Dedifferentiated amniotic fluid mesenchymal stem cell (primary cell): ENCODE results near the gene CCDC12.
A peak's percentile ranks its signal among the peaks of the same experiment; 100 is the strongest.

ENCODE experiments used
- DNase-seq: peaks from one replicate; pipeline ENCODE4 v3.0.0-alpha.2; 2016; ENCODE audit errors: extremely low spot score

CCDC12 gene

DNA sequence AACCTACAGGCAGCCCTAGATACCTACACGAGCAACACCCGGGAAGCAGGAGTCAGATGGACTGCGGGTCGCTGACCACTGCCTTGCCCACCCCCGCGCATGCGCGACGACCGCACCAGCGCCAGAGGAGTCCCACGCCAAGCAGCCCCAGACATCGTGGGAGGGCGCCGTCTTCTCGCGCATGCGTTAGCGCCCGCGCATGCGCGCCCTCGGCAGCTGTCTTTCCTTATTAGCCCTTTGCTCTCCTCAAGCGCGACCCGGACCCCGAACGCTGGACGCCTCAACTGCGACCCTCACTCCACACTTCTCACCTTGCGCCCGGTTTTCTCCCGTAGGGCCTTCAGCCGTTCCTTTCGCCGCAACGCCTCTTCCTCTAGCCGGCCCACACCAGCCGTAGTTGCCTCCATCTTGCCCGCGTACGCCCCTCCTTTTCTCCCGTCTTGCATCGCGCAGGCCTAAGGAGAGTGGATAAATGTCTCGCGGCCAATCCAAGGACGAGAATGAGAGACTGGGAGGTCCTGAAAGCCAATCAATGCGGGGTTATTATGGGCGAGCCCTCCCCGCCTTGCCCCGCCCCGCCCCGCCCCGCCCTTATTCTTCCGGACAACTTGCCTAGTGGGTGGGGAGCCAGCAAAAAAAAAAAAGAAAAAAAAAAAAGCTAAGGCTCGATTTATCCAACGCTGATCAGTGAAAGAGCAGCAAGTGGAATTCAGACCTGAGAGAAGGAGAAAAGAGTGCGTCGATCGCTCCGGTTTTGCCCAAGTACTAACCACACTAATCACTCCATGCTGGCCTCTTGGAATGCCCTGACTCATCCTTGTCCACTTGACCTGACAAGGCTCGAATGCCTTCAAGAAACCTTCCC lies at the start of gene CCDC12:
Gene CCDC12 (minus strand): TSS at position 420 of the 865 bp plus-strand sequence. CDS start 13 bp downstream, at position 407.
- DNase-seq: peak; percentile 100

DNA sequence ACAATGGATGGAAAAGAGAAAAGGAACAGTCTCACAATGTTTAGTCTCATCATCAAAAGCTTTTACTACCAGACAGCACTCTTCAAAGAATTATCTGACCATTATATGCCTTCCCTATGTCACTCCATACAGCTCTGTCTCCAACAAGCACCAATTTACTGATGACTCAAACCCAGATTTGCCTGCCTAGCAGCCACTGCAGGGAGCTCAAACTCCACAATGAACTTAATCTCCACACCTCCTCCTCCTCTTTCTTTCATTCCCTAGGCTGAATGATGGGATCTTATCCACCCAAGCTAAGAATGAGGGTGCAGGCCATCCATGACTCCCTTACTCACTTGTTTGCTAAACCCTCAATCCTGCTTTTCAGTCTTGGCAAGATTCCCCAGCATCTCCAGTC lies 48.4 kb upstream of the CCDC12 start:
- no peak for DNase-seq

DNA sequence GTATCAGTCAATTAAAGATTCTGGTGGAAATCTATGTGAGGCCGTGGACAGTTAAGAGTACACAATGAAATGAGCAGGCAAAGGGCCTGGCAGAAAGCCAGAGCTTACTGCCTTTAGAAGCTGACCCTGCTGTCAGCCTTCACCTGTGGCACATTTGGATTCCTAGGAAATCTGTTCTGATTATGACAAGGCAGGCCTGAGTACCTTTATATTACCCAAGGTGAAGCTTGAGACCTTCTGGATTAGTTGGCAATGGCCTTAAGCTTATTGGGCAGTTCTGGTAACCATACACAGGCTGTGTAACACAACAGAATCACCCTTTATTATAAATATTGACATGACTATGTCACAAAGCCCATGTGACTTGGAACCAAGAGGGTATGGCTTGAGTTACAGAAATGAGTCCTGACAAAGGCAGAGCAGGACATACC lies 46.1 kb upstream of the CCDC12 start:
- DNase-seq: no peak

DNA sequence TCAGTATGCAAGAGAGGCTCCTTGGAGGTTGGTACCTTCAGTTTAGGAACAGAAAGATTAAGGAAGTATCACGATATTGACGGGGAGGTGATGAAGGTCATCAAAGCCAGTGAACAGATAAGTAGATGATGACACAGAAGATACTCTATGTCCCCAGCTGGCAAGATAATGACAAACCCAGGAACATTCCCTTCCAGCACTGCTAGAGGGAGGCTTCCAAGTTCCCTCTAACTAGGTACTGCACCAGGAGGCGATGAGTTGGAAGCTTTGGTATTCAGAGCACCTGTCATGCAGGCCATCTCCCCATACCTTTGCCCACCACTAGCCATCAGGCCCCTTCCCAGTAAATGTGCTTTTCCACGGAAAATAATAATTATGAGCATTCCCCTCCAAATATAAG lies 43.8 kb upstream of the CCDC12 start:
- no peak for DNase-seq

DNA sequence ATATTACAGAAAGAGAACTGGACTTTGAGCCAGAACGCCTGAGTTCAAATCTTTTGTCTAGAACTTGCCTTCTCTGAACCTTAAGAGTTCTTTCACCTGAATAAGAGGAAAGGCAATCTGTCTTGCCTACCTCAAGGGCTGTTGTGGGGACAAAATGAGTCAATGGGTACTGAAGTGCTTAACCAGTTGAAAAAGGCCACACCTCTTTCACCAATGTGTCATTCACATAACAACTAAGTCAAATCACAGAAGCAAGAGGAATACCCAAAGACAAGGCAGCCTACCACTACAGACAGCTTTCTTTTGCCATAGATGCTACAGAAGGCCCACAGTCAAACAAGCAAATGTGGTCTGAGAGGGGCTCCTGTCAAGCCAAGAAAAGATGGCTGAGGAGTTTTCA lies 42.7 kb upstream of the CCDC12 start:
- no peak for DNase-seq

DNA sequence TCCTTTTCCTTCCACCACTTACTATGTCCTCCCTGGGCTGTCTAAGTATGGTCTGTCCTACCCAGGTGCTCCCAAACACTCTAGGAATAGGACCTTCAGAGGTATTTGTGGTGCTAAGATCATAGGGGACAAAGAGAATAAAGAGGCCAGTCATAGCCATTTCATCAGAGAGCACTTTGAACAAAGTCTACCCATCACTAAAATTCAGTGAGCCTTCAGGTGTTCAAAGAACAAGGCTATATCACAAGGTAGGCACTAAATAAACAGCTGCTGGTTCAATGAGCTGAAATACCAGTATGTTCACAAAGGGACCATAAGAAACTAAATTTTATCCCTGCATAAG lies 41.7 kb upstream of the CCDC12 start:
- DNase-seq: no peak

DNA sequence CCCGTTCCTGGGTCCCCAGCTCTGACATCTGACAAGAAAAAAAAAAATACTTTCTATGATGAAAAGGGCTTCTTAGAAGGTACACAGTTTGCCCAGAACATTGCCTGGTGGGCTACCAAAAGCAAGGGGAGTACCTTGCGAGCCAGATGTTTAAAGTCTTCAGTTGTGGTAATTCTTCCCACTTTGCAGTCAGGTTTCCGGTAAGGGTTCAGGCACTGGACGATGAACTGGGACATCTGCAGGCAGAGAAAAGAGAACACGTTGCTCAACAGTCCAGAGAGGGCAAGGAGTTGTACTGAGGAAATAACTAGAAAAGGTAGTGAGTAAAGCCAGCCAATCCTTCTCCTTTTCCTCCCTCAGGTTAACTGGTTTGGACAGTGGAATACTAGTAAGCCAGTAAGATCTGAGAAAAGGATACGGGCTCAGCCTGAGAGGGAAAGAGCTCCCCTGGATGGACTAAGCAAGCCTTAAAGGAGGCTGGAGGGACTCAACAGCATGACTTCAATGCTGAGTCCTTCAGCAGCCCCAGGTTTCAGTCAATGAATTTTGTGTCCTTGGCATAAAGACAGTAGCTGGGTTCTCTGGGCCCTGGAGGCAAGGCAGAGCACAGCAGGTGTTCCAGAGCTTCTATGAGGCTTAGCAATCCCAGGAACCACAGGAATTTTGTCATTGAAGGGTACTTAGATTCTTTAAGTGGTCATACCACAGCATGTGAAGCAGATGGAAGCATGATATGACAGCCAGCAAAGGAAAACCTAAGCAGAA lies 41.1 kb upstream of the CCDC12 start:
- no peak for DNase-seq

DNA sequence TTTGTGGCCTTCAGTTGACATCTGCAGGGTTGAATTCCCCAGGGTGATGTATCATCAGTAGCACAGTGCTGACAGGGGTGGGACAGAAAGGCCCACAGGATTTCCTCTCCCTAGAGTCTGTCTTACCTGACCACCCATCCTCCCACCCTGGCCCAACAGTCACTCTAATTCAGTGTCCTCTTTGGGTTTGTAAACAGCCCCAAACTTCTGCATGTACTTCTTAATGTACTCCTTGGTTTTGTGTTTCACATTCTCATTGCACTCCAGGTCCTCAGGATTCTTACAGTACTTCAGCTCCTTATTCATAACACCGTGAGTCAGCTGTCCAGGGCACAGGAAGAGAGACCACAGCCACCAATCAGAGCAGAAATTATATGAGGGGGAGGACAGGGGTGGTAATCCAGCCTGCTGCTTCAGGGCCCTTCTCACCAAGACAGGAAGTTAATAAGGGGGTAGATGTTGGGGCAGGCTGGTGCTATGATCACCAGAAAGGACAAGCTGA lies 40.4 kb upstream of the CCDC12 start:
- DNase-seq: peak; percentile 18

DNA sequence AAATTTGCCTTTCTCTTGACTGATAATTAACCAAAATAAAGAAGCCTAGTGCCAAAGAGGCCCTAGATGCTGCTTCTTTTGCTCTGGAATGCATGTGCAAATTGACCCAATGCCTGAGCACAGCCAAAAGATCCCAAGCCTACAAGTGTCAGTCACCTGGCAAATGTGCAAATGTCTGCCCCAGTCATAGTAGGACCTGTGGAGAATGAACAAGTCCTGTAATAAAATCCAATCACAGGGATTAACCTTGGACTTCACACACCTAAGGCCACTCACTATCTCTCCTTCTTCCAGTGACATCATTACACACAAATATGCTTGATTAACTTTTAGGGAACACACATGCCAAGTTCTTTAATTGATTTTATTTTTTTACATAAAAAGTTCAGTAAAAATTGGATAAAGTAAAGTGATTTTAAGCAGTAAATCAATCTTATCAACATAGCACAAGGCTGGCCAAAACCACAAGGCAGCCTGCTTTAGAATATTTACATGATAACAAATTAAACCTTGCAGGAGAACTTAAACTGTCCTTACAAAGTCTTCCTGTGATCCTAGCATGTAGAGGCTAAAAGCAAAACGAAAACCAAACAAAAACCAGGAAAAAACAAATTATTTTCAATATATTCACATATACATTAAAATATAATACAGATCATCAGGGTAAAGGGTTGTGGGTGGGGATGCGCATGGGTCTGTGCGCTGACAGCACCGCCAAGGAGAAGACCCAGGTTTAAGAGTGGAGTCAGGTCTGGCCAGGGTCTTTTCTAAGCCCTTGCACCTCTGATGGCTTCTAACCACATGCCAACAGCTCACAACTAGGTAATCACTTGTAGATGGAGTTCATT lies 39.8 kb upstream of the CCDC12 start:
- DNase-seq: no peak

DNA sequence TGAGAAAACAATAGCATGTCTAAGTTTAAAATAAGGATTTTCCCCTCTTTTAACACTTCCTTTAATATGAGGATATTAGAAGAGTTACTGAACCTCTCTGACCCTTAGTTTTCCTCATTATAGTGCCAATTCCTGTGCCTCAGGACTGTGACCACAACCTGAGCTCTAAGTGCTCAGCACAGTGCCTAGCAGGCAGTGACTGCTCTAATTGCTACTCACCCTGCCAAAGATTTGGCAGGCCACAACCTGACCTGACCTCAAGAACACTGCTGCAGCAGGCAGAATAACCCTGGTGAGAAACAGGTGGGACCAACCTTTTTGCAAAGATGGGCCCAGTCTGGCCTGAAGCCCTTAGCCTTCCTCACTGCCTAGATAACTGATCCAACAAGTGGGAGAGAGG lies 38.6 kb upstream of the CCDC12 start:
- DNase-seq: no peak

DNA sequence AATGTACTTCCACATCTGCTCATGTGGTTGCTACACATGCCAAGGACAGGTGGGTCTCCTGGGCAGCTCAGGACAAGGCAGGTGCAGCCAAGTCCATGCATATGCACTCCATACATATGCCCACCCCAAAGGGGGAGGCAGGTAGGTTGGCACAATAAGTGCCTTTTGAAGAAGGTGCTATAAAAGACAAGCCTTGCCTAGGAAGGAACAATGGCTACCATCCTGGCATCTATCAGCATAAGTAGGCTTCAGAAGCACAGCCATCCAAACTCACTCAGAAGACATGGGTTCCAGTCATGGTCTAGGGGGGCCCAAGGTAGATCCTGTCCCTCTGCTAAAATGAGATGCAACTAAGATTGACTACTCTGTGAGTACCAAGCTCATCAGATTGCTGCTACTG lies 37.5 kb upstream of the CCDC12 start:
- no peak for DNase-seq

DNA sequence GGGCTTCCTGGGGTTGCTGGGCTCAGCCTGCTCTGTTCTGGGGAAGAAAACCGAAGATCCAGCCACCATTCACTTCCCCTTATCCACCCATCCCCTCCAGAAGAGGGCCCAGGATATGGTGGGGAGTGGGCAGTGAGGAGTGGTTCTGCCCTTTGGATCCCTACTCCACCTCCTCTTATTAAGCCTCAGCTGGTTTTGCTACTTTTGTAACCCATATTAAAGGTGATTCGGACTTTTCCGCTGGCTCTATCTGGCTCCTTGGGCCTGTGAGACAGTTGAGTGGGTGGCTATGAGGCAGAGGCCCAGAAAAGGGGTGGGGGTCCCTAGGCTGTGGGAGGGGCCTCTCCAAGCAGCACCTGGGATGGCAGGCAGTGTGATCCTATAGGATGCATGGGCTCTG lies 36.7 kb upstream of the CCDC12 start:
- DNase-seq: no peak

DNA sequence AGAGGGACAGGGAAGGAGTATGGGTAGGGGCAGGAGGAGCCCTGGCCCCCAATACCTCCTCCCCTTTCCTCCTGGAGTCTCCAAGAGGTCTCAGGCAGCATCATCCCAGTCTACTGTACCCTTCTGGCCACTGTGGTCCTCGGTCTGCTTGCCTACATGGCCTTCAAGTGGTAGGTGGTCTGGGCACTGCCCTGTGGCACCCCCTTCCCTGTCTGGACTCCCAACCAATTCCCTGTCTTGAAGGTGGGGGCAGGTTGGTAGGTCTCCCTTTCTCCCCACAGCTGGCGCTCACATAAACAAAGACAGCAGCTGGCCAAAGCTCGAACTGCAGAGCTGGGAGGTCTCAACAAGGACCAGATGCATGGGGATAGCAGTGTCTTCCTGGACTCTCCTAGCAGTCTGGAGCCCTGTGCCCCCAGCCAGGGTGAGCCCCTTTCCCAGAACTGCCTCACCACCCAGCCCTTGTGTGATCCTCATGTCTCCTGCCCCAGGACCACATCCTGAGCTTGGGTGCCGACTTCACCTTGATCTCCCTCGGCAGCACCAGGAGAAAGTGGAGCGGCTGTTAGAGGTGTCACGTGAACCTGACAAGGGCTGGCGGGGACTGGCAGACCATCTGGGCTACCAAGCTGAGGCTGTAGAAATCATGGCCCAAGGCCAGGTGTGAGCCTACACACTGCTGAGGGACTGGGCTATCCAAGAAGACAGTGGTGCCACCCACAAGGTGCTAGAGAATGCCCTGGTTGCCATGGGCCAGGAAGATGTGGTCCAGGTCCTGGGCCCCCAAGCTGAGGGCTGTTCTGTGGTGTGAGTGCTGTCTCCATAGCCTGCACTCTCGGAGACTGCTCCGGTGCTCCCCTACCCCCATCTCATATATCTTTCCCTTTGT lies 36.0 kb upstream of the CCDC12 start:
- DNase-seq: no peak

DNA sequence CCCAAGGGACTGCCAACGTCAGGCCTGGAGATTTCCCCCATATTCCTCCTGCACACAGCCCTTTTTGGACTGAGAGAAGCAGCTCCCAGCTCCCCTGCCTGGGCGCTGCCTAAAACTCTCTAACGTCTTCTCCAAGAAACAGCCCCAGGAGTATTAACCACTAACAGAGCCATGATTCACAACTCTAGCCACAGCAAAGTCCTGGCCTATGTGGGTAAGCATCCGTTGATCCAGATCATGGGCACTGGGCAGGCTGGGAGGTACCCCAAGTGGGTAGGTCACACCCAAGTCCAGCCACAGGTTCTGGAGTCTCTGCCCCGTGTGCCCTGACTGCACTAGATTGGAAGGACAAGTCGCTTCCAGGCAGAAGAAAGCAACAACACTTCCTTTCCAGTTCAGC lies 34.8 kb upstream of the CCDC12 start:
- DNase-seq: no peak

DNA sequence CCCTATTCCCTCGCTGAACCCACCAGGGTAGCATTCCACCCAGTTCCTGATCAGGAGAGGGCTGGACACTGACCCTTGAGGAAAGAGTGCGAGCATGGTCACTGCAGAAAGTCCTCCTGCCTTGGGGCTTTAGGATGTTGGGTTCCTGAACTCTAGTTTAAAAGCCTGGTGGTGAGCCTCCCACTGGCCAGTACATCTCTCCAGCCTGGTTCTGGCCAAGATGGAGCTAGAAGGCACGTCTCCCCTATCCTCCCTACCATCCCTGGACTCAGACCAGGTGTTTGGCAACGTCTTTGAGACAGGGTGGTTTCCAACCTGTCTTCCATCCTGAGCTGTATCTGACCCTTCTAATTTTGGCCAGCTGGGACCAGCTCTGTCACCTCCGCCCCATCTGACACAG lies 34.4 kb upstream of the CCDC12 start:
- DNase-seq: no peak

DNA sequence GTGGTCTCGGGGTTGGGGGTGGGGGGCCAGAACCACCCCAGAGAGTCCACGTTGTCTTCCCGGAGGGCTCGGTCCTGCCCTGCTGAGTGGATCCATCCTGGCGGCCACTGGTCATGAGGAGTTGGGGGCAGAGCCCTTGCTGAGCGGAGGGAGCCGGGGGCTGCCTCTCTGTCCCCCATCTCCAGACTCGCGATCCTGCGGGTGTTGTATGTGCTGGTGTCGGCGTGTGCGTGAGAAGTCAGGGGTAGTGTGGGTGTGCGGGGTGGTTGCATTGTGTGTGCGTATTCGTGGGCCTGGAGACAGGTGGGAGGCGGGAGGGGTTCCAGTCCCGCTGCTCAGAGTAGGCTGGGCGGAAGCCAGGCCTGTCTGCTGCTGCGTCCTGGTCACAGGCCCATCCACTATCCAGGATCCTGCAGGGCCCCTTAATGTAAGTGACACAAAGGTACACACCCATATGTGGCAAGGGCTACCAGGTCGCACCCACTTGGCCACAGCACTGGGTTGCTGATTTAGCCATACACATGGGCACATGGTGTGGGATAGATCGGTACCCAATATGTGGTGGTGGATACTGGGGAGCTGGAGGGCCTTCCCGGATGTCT lies 33.7 kb upstream of the CCDC12 start:
- no peak for DNase-seq

DNA sequence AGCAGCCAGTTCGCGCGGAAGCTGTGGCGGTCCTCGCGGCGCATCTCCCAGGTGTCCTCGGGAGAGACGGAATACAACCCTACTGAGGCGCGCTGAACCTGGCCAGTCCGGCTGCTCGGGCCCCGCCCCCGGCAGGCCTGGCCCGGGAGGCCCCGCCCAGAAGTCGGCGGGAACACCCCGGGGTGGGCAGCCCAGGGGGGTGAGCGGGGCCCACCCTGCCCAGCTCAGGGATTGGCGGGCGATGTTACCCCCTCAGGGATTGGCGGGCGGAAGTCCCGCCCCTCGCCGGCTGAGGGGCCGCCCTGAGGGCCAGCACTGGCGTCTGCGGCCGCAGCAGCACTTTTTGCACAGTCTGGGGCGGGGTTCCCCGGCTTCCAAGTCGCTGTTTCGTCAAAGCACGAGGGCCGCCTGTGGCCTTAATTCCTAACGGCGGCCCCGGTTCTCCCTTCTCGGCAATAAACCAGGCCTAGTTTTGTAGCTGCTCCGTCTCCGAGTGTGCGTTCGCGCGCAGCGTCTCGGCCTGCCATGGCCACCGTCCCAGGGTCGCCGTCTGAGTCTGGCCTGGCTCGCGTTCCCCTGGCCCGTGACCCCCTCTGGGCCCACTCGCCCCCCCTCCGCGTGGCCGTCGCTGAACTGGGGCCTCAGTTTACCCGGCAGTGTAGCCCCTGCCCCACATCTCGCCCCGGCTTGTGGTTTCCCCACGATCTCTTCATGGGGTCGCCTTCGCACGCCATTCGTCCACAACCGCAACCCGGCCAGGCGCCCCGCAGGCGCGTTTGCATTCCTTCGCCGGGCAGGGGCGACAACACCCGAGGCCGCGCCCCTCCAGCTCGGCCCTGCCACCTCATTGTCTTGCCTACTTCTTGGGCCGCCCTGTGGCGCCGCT lies 32.9 kb upstream of the CCDC12 start:
- peak; percentile 74 for DNase-seq

DNA sequence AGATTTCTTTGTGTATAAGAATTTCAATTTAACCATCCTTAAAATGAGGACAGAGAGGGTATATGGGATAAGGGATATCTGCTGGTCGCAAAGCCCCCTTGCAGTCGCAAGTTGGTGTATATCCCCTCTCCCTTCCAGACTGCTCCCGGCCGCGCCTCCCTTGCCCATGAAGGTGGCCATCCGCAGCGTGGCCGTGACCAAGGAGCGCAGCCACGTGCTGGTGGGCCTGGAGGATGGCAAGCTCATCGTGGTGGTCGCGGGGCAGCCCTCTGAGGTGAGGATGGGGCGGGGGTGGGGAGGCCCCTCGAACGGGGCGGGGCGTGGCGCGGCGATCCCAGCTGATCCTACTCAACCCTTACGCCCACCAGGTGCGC lies 32.3 kb upstream of the CCDC12 start:
- DNase-seq: no peak

DNA sequence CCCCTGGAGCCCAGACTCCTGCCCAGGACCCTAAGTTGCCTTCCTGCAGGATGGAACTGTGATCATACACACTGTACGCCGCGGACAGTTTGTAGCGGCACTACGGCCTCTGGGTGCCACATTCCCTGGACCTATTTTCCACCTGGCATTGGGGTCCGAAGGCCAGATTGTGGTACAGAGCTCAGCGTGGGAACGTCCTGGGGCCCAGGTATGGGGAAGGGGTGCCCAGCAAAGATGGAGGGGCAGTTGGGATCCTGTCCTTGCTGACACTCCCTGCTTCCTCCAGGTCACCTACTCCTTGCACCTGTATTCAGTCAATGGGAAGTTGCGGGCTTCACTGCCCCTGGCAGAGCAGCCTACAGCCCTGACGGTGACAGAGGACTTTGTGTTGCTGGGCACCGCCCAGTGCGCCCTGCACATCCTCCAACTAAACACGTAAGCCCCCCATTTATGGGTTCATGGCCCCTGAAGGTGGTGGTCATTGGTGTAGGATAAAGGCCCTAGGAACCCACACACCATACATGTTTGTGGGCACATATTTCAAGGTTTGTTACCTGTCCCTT lies 31.8 kb upstream of the CCDC12 start:
- no peak for DNase-seq
